Stimulated activated CD4-positive, alpha-beta T cell treated with anti-CD3 and anti-CD28 coated beads, Interleukin-12 subunit alpha, Interleukin-12 subunit beta, amount 100 ng/mL, for 4 hours (primary cell): ENCODE measurements around the gene TRIP10.
"Not testable (repeated sequence)": the region's sequence is repeated elsewhere in the genome, so short reads cannot be mapped to it uniquely, and the experiment has no call there.

Experiments
- DNase-seq: peaks from one replicate; pipeline ENCODE4 v3.0.0-alpha.2; 2020

Gene TRIP10

GRCh38 chr19:6771648-6772027, 32.2 kb downstream of the TRIP10 start:
- not testable (repeated sequence) for DNase-seq

DNA sequence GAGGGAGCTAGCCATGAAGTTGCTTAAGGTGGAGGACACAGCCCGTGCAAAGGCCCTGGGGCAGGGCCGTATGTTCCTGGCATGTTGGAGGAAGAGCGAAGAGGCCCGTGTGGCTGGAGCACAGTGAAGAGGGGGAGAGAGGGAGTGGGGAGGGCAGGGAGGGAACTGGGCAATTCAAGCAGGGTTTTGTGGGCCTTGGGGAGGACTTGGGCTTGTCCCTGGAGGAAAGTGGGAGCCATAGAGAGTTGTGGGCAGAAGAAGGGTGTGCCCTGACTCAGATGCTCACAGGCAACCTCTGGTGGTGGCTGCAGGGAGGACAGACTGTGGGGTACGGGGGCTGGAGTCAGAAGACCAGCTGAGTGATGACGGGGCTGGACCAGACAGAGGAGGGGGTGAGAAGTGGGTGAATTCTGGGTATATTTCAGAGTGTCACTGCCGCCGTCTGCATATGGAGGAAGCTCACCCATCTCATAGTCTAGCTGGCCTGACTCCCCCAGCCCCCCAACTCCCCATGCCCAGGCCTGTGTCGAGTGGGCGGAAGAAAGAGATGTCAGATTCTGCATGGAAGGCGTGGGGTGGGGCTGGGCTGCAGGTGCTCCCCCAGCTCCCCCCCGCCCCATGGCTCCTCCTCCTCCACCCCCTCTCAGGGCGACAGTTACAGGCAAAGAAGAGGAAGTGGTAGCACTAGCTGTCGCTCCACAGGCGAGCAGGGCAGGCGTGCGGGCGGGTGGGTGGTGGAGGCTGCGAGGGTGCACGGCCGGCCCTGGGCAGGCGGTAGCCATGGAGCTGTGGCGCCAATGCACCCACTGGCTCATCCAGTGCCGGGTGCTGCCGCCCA, 32.8 kb downstream of the TRIP10 start, which contains the start of gene VAV1:
Gene VAV1 (plus strand): TSS at position 681 of the 838 bp plus-strand sequence. CDS start 100 bp downstream, at position 781.
- DNase-seq, result peak; percentile 75

DNA sequence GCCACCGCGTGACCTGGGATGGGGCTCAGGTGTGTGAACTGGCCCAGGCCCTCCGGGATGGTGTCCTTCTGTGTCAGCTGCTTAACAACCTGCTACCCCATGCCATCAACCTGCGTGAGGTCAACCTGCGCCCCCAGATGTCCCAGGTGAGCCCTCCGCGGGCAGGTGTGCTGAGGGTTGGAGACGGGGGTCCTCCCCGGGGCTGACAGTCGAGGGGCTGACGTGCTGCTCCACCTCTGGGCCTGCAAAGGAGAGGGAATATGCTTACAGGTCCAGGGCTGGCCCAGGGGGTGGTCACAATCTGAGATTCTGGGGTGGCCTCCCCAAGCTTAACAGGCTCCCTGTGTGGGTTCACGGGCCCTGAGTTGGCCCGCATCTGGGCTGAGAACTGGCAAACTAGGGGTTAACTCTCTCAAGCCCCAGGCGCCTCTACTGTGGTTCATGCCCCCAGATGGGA, 33.4 kb downstream of the TRIP10 start:
- no peak for DNase-seq

DNA sequence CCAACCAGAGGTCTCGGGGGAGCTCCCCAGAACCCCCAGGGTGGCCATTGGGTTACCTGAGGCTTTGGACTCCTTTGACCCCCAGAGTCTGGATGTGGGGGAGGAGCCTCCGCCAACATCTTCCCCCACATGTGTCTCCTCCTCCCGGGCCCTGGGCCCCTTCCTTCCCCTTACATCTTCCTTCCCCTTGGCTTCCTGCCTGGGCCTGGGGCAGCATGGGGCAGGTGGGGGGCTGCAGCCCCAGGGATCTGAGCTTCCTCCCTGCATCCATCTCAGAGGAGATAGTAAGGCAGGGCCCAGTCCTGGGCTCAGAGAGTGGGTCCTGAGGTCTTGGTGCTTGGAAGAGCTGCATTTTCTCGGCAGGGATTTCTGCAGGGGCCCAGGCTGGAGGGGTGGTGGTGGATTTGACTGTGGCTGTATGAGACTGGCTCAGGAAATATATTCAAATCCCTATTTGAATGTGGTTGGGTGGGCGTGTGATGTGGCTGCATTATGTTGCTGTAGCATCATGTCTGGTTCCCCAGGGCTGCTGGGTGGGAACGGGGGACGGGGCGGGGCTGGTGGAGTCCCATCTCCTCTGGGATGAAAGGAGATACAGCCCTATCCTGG, 33.9 kb downstream of the TRIP10 start:
- DNase-seq, result peak; percentile 40

- no peak for DNase-seq
Measured at GRCh38 chr19:6774821-6775707, 35.6 kb downstream of the TRIP10 start.

- DNase-seq, result not testable (repeated sequence)
Measured at GRCh38 chr19:6776045-6776444, 36.6 kb downstream of the TRIP10 start.

DNA sequence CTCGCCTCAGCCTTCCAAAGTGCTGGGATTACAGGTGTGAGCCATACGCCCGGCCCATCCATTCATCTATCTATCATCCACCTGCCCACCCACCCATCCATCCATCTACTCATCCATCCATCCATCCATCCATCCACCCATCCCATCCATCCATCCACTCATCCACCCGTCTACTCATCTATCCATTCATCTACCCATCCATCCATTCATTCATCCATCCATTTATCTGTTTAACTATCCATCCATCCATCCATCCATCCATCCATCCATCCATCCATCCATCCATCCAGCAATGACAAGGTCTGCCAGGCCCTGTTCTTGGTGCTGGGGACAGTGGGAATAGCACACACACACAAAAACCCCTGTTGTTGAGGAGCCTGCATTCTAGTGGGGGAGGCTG, 37.5 kb downstream of the TRIP10 start:
- no peak for DNase-seq

DNA sequence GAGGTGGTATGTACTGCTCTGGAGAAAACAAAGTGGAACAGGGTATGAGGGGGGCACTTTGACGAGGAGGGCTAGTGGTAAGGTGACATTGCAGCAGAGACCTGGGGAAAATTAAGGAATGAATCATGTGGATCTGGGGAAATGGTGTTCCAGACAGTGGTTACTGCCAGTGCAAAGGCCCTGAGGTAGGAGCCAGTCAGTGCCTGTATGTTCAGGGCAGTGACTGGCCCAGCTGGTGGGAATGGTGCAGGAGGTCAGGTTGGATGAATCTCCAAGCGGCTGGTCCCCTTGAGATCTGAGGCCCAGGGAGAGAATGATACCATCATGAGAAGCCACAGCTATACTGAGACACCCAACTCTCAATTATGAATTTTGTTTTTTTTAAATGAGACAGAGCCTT, 38.0 kb downstream of the TRIP10 start:
- DNase-seq, result no peak

DNA sequence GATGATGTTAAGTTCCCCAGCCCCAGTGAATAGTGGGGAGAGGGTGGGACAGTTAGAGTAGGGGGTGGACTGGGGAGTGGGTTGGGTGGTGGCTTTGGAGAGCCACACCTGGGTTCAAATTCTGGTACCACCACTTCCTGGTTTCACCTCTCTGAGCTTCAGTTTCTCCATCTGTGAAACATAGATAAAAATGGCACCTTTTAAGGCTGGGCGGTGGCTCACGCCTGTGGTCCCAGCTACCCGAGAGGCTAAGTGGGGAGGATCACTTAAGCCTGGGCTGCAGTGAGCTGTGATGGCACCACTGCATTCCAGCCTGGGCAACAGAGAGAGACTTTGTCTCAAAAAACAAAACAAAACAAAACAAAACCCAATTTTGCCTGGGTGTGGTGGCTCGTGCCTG, 38.9 kb downstream of the TRIP10 start:
- no peak for DNase-seq

DNA sequence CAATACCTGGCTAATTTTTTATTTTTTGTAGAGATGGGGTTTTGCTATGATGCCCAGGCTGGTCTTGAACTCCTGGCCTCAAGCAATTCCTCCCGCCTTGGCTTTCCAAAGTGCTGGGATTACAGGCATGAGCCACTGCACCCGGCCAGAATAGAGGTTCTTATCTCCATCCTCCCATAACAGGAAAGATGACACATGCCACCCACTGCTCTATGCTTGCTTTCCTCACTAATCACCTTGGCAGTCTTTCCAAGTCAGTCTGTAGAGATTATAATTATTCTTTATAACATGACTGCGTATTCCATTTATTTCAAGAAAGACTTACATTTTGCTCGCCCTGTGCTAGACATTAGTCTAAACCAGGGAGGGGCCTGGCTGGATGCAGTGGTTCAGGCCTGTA, 39.7 kb downstream of the TRIP10 start:
- no peak for DNase-seq

DNA sequence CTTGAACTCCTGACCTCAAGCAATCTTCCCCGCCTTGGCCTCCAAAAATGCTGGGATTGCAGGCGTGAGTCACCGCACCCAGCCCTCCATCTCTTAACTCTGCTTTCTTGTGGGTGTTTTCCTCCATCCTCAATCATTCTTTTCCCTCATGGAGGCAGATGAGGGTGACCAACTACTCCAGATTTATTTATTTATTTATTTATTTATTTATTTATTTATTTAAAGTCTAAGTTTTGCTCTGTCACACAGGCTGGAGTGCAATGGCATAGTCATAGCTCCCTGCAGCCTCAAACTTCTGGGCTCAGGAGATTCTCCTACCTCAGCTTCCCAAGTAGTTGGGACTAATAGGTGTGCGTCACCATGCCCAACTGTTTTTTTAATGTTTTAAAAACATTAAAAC, 47.9 kb downstream of the TRIP10 start:
- no peak for DNase-seq

DNA sequence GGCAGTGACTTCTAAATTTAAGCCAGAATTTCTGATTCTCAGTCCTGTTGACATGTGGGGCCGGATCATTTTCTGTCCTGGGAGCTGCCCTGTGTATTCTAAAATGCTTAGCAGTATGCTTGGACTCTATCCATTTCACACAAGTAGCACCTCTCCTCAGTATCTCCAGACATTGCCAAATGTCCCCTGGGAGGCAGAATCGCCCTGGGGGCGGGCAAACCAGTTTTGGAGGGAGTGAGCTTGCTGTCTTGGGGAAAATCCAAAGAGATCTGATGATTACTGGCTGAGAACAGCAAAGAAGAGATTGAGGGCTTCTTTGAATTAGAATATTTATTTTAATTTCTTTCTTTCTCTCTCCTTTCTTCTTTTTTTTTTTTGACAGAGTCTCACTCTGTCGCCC, 49.4 kb downstream of the TRIP10 start:
- DNase-seq, result no peak

- no peak for DNase-seq
Measured at GRCh38 chr19:6790194-6791128, 51.0 kb downstream of the TRIP10 start.

- no peak for DNase-seq
Measured at GRCh38 chr19:6791237-6791636, 51.8 kb downstream of the TRIP10 start.

GRCh38 chr19:6793411-6793810, 53.9 kb downstream of the TRIP10 start:
- no peak for DNase-seq

GRCh38 chr19:6793973-6794372, 54.5 kb downstream of the TRIP10 start:
- no peak for DNase-seq

GRCh38 chr19:6794686-6795431, 55.4 kb downstream of the TRIP10 start:
- DNase-seq, result no peak

- no peak for DNase-seq
Measured at GRCh38 chr19:6796278-6796677, 56.8 kb downstream of the TRIP10 start.

DNA sequence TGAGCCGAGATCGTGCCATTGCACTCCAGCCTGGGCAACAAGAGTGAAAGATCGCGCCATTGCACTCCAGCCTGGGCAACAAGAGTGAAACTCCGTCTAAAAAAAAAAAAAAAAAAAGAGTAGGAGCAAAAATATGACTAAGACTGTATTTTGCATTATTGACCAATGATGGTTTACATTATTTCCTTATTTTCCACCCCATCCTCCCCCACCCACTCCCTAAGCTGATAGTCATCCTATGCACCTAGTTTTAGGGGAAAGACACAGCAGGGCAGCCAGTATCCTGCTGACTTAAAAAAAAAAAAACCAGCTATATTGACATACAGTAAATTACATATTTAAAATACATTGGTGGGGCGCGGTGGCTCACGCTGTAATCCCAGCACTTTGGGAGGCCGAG, 58.2 kb downstream of the TRIP10 start:
- no peak for DNase-seq

DNA sequence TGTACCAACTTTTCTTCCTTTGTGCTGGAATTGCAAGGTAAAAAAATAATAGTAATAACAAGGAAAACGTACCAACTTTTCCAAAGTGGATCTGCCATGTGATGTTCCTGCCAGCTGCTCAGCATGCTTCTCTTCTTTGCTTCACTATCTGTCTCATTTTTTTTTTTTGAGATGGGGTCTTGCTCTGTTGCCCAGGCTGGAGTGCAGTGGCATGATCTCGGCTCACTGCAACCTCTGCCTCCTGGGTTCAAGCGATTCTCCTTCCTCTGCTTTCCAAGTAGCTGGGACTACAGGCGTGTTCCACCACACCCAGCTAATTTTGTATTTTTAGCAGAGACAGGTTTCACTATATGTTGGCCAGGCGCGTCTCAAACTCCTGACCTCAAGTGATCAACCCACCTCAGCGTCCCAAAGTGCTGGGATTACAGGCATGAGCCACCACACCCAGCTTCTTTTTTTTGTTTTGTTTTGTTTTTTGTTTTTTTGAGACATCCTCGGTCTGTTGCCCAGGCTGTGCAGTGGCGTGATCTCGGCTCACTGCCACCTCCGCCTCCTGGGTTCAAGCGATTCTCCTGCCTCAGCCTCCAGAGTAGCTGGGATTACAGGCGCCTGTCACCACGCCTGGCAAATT, 60.8 kb downstream of the TRIP10 start:
- not testable (repeated sequence) for DNase-seq

DNA sequence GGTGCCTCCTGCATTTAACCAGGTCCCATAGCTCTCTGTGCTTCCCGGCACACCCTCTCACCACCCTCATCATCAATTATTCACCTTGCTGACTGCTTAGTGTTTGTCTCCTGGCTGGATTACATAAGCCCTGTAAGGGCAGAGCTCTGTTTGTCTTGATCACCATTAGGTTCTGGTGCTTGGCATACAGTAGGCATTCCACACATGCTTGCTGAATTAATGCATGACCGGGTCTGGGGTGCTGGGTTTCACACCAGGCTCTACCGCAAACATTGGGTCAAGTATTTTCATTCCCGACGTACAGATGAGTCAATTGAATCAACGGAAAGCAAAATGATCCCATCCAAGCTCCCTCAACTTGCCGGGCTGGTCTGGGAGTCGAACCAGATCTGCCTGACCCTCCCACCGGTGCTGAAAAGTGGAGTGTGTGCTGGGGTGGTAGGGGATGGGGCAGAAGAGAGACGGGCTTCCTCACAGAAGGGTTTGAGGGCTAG, 61.6 kb downstream of the TRIP10 start:
- no peak for DNase-seq
